IMR-90 (cell line): ENCODE data around the gene SIX5. TPM values are rescaled to one million over a fixed set of nuclear protein-coding genes. Genes with fewer than 3 reads are reported as not detected.
A peak's percentile ranks its signal among the peaks of the same experiment; 100 is the strongest.

ENCODE experiments used
- ATAC-seq: fragments of 200-7000 bp; cut with Tn5 transposase; 2 replicates; pipeline ENCODE4 v1.9.1; 2020; ENCODE audit warnings: low read depth, mild to moderate bottlenecking, moderate library complexity
- BruUV-seq: library from RNA; stranded (reverse); fragments of 400-500 nt; replicated peaks from 2 replicates; lab custom pipeline; 2021; lab: Mats Ljungman, UMichigan
- CTCF ChIA-PET: fragments of 300-600 bp; formaldehyde crosslinking; extraction: SDS; loops from one replicate; lab custom pipeline; 2021; ENCODE audit warnings: antibody characterized with exemption; lab: Yijun Ruan, JAX
- POLR2A ChIA-PET: fragments of 300-600 bp; sonication (Branson Sonifier 250); formaldehyde crosslinking; loops from one replicate; lab custom pipeline; 2022; ENCODE audit warnings: antibody characterized with exemption; ENCODE audit not compliant: unreplicated experiment; lab: Charles Lee
- DNase-seq: peaks from one replicate; pipeline ENCODE4 v3.0.0; 2013
- H2AFZ ChIP-seq: replicated peaks from 2 replicates; pipeline ENCODE3; 2013; ENCODE audit warnings: low read length, mild to moderate bottlenecking; ENCODE audit not compliant: poor library complexity
- H2AK5ac ChIP-seq: 2 replicates; pipeline ENCODE4 v1.6.1; 2013; ENCODE audit warnings: low read depth, low read length, inconsistent platforms
- H2AK9ac ChIP-seq: replicated peaks from 2 replicates; pipeline ENCODE3; 2013; ENCODE audit warnings: mild to moderate bottlenecking, low read depth, low read length, moderate library complexity; ENCODE audit not compliant: poor library complexity
- H2BK120ac ChIP-seq: 2 replicates; pipeline ENCODE4 v1.6.1; 2013; ENCODE audit warnings: low read depth, low read length, inconsistent platforms
- H2BK15ac ChIP-seq: 3 replicates; pipeline ENCODE4 v1.6.1; 2013; ENCODE audit warnings: low read depth, low read length, inconsistent platforms
- H2BK20ac ChIP-seq: 2 replicates; pipeline ENCODE4 v1.6.1; 2013; ENCODE audit warnings: low read depth, mild to moderate bottlenecking, inconsistent platforms, low read length, moderate library complexity
- H2BK5ac ChIP-seq: 2 replicates; pipeline ENCODE4 v1.6.1; 2013; ENCODE audit warnings: mild to moderate bottlenecking, low read depth, low read length, inconsistent platforms; ENCODE audit not compliant: poor library complexity, severe bottlenecking
- H3K14ac ChIP-seq: replicated peaks from 2 replicates; pipeline ENCODE4 v1.6.1; 2013; ENCODE audit warnings: low read depth, low read length, inconsistent platforms
- H3K18ac ChIP-seq: 2 replicates; pipeline ENCODE4 v1.6.1; 2013; ENCODE audit warnings: low read depth, low read length, control low read depth
- H3K23ac ChIP-seq: 2 replicates; pipeline ENCODE4 v1.6.1; 2013; ENCODE audit warnings: low read depth, low read length, inconsistent platforms
- H3K27ac ChIP-seq: 2 replicates; pipeline ENCODE4 v1.5.1; 2013; ENCODE audit warnings: mild to moderate bottlenecking, control low read depth, low read length; ENCODE audit not compliant: insufficient read depth
- H3K27me3 ChIP-seq: 2 replicates; pipeline ENCODE4 v1.6.1; 2013; ENCODE audit warnings: low read length; ENCODE audit not compliant: control insufficient read depth, insufficient read depth
- H3K36me3 ChIP-seq: 2 replicates; pipeline ENCODE4 v1.6.1; 2013; ENCODE audit warnings: low read length, mixed read lengths; ENCODE audit not compliant: control insufficient read depth, insufficient read depth
- H3K4ac ChIP-seq: 2 replicates; pipeline ENCODE4 v1.6.1; 2013; ENCODE audit warnings: low read depth, low read length, inconsistent platforms
- H3K4me1 ChIP-seq: 2 replicates; pipeline ENCODE4 v1.6.1; 2013; ENCODE audit warnings: low read length, mixed read lengths; ENCODE audit not compliant: control insufficient read depth, insufficient read depth
- H3K4me2 ChIP-seq: 2 replicates; pipeline ENCODE4 v1.6.1; 2013; ENCODE audit warnings: low read depth, mild to moderate bottlenecking, control low read depth, low read length, moderate library complexity
- H3K4me3 ChIP-seq: 2 replicates; pipeline ENCODE4 v1.5.1; 2013; ENCODE audit warnings: low read depth, mild to moderate bottlenecking, control low read depth, low read length, moderate library complexity; ENCODE audit not compliant: insufficient read depth
- H3K56ac ChIP-seq: 2 replicates; pipeline ENCODE4 v1.6.1; 2013; ENCODE audit warnings: low read length, inconsistent platforms; ENCODE audit not compliant: insufficient read depth; ENCODE audit errors: extremely low read depth
- H3K79me1 ChIP-seq, 2 experiments: 2 replicates each; pipeline ENCODE4 v1.6.1; 2013; ENCODE audit warnings: low read length in 2 of 2, inconsistent platforms in 1 of 2, low read depth in 1 of 2
- H3K9ac ChIP-seq: 2 replicates; pipeline ENCODE4 v1.6.1; 2013; ENCODE audit warnings: low read depth, low read length, control low read depth
- H3K9me1 ChIP-seq: 2 replicates; pipeline ENCODE4 v1.6.1; 2013; ENCODE audit warnings: low read length, inconsistent platforms; ENCODE audit not compliant: insufficient read depth
- H3K9me3 ChIP-seq: 2 replicates; pipeline ENCODE4 v1.6.1; 2013; ENCODE audit warnings: low read length; ENCODE audit not compliant: control insufficient read depth, insufficient read depth
- H4K20me1 ChIP-seq: 2 replicates; pipeline ENCODE4 v1.6.1; 2013; ENCODE audit warnings: low read length, inconsistent platforms; ENCODE audit not compliant: insufficient read depth
- H4K5ac ChIP-seq: 2 replicates; pipeline ENCODE4 v1.6.1; 2013; ENCODE audit warnings: mild to moderate bottlenecking, low read depth, low read length, control low read depth
- H4K8ac ChIP-seq, 2 experiments: 2 replicates each; pipeline ENCODE4 v1.6.1; 2013; ENCODE audit warnings: low read depth in 2 of 2, low read length in 2 of 2, control low read depth in 1 of 2, inconsistent platforms in 1 of 2
- H4K91ac ChIP-seq: 2 replicates; pipeline ENCODE4 v1.6.1; 2013; ENCODE audit warnings: low read depth, low read length, inconsistent platforms; ENCODE audit not compliant: insufficient read depth
- BHLHE40 ChIP-seq: fragments of 150-350 bp; IDR thresholded peaks from 2 replicates; pipeline ENCODE4 v1.6.1; 2016; ENCODE audit warnings: mild to moderate bottlenecking, low read depth, low read length
- CEBPB ChIP-seq: IDR thresholded peaks from 2 replicates; pipeline ENCODE4 v1.6.1; 2012; ENCODE audit warnings: low read depth, low read length, improper control_type of control experiment
- CHD1 ChIP-seq: IDR thresholded peaks from 2 replicates; pipeline ENCODE4 v1.6.1; 2012; ENCODE audit warnings: low read depth, low read length, improper control_type of control experiment
- CTCF ChIP-seq: conservative IDR thresholded peaks from 2 replicates; pipeline ENCODE4 v1.5.1; 2012; ENCODE audit warnings: mild to moderate bottlenecking, low read depth, low read length, improper control_type of control experiment
- ELK1 ChIP-seq: fragments of 150-350 bp; IDR thresholded peaks from 2 replicates; pipeline ENCODE4 v1.6.1; 2016; ENCODE audit warnings: low read depth, mild to moderate bottlenecking, low read length, moderate library complexity, borderline replicate concordance
- FOS ChIP-seq: fragments of 150-350 bp; IDR thresholded peaks from 2 replicates; pipeline ENCODE4 v1.6.1; 2016; ENCODE audit warnings: low read depth, low read length
- MAFK ChIP-seq: IDR thresholded peaks from 2 replicates; pipeline ENCODE4 v1.6.1; 2012; ENCODE audit warnings: low read depth, low read length, improper control_type of control experiment
- MAZ ChIP-seq: IDR thresholded peaks from 2 replicates; pipeline ENCODE4 v1.6.1; 2012; ENCODE audit warnings: low read depth, mild to moderate bottlenecking, low read length, improper control_type of control experiment, moderate library complexity, borderline replicate concordance
- MXI1 ChIP-seq: IDR thresholded peaks from 2 replicates; pipeline ENCODE4 v1.6.1; 2012; ENCODE audit warnings: low read depth, mild to moderate bottlenecking, low read length, moderate library complexity, borderline replicate concordance
- NFE2L2 ChIP-seq: fragments of 150-350 bp; IDR thresholded peaks from 2 replicates; pipeline ENCODE4 v1.6.1; 2016; ENCODE audit warnings: low read depth, mild to moderate bottlenecking, low read length
- POLR2A ChIP-seq: IDR thresholded peaks from 2 replicates; pipeline ENCODE4 v1.6.1; 2012; ENCODE audit warnings: mild to moderate bottlenecking, low read depth, low read length
- RAD21 ChIP-seq: IDR thresholded peaks from 2 replicates; pipeline ENCODE4 v1.6.1; 2012; ENCODE audit warnings: low read length, improper control_type of control experiment
- RCOR1 ChIP-seq: IDR thresholded peaks from 2 replicates; pipeline ENCODE4 v1.6.1; 2012; ENCODE audit warnings: mild to moderate bottlenecking, low read length, improper control_type of control experiment; ENCODE audit not compliant: insufficient replicate concordance
- RFX5 ChIP-seq: IDR thresholded peaks from 2 replicates; pipeline ENCODE4 v1.8.0; 2012; ENCODE audit warnings: low read depth, mild to moderate bottlenecking, low read length, moderate library complexity
- SMC3 ChIP-seq: fragments of 150-350 bp; IDR thresholded peaks from 2 replicates; pipeline ENCODE4 v1.6.1; 2016; ENCODE audit warnings: low read depth, mild to moderate bottlenecking, antibody characterized with exemption, low read length, moderate library complexity
- USF2 ChIP-seq: fragments of 150-350 bp; IDR thresholded peaks from 2 replicates; pipeline ENCODE4 v1.6.1; 2017; ENCODE audit warnings: mild to moderate bottlenecking, antibody characterized with exemption, low read length, low read depth
- WGBS, 2 experiments: methylation state at CpG; one replicate each; pipeline versions ENCODE4 v1.1.5 to v1.1.7; 2013; ENCODE audit warnings: missing lambda C conversion rate in 2 of 2; ENCODE audit not compliant: insufficient read length in 1 of 2; ENCODE audit errors: extremely low coverage in 2 of 2; 5-methylcytosine and 5-hydroxymethylcytosine counted together
- dilution Hi-C: fragments of 300-500 bp; cut with HindIII; formaldehyde crosslinking; loops from one replicate; pipeline ENCODE4 v1.14.3; 2018; ENCODE audit warnings: low sequenced_read_pairs; ENCODE audit not compliant: unreplicated experiment
- in situ Hi-C: fragments of 300-500 bp; cut with MboI; formaldehyde crosslinking; loops from 3 replicates; pipeline ENCODE4 v1.14.3; 2019; ENCODE audit warnings: low sequenced_read_pairs, inconsistent platforms, mixed read lengths
- intact Hi-C: fragments of 100-400 bp; cut with micrococcal nuclease; formaldehyde crosslinking; loops from 2 replicates; pipeline ENCODE4 v1.10.0; 2022
- polyA plus RNA-seq, 3 experiments: library from polyadenylated mRNA; depleted of rRNA; stranded (reverse); fragments of >200 nt; gene quantifications; 2 replicates each; pipeline ENCODE4 v1.2.3, GENCODE V29; 2012; ENCODE audit warnings: low replicate concordance in 1 of 3
- total RNA-seq: library from RNA; depleted of rRNA; stranded (reverse); fragments of >200 nt; gene quantifications from 2 replicates; pipeline ENCODE4 v1.2.3, GENCODE V29; 2012

Gene SIX5
- total and polyA plus RNA-seq, 2 of the 4 experiments (the other 2 are of a cell fraction) = 0.90 to 15.5 TPM

- Histone ChIP-seq H2AFZ (no peak overlapping the region), H3K4ac (no peak overlapping the region), H3K23ac (no peak overlapping the region), H2BK5ac (no peak overlapping the region), H3K56ac (no peak overlapping the region), H3K18ac (no peak overlapping the region), H3K36me3 (peaks cover 50% of the 10 kb centered on the region), H2BK20ac (no peak overlapping the region), H3K4me1 (peaks cover 26% of the 10 kb centered on the region), H3K9ac (no peak overlapping the region), H3K27ac (no peak overlapping the region), H3K79me1 (peaks cover 25 to 75% of the 10 kb centered on the region in 2 experiments), H4K5ac (no peak overlapping the region), H3K27me3 (no peaks in the 10 kb centered on the region), H4K8ac (no peak overlapping the region), H3K9me1 (peaks cover 15% of the 10 kb centered on the region; the same call in 1 of the 2 replicates), H4K20me1 (peaks cover 13% of the 10 kb centered on the region), H2AK9ac (peak overlapping the region; percentile 49), H2BK15ac (no peak overlapping the region), H3K4me2 (no peak overlapping the region), H3K14ac (no peak overlapping the region), H3K4me3 (no peak overlapping the region), H2AK5ac (no peak overlapping the region), H3K9me3 (no peaks in the 10 kb centered on the region), H4K91ac (no peak overlapping the region), H2BK120ac (no peak overlapping the region)
- TF ChIP-seq CHD1 = no peak
- TF ChIP-seq ELK1 = no peak
- no peak for TF ChIP-seq BHLHE40
- no peak for TF ChIP-seq RFX5
- TF ChIP-seq RCOR1 = no peak
- no peak for TF ChIP-seq MAFK
- no peak for TF ChIP-seq NFE2L2
- TF ChIP-seq RAD21 = no peak
- no peak for TF ChIP-seq SMC3
- TF ChIP-seq FOS = no peak
- no peak for TF ChIP-seq MAZ
- TF ChIP-seq USF2 = no peak
- TF ChIP-seq CEBPB = no peak
- no peak for TF ChIP-seq MXI1
- TF ChIP-seq CTCF = no peak
- no peak for TF ChIP-seq POLR2A
- no peak for ATAC-seq
- dilution Hi-C loops (no loop called here), intact Hi-C loops (no loop called here), in situ Hi-C loops (no loop called here)
- no peak for DNase-seq
- POLR2A ChIA-PET = no interaction called here
- CTCF ChIA-PET = no interaction called here
- WGBS, 2 experiments = 96% methylated on average over 43 of the region's 57 CpGs; no CpG with 5 or more reads in 1 of the 2 experiments
- no TSS peak for BruUV-seq
These were observed 16.9 kb upstream of the SIX5 start for GRCh38 chr19:45785781-45786532.
